Subcutaneous adipose tissue (tissue), 4 donors: Measurements from ENCODE around the gene ASIC3. TPM values are rescaled to one million over a fixed set of nuclear protein-coding genes. Genes with fewer than 3 reads are reported as not detected.

Experiments used
- CTCF ChIP-seq: fragments of 450-650 bp; IDR thresholded peaks from one replicate; pipeline ENCODE4 v1.5.1; 2016; ENCODE audit warnings: low read depth, mild to moderate bottlenecking, control low read depth, antibody characterized with exemption, moderate library complexity
- total RNA-seq, 4 donors: library from RNA; depleted of rRNA; stranded (reverse); fragments of >200 nt; gene quantifications; one replicate each; pipeline ENCODE4 v1.1.0, GENCODE V29; 2016

The ASIC3 gene
- 1 to 10 TPM in 1 of 4 donors, under 1 TPM in 2, not detected in 1; 0.34 to 1.1 (median 0.44) TPM for total RNA-seq

GRCh38 chr7:151047976-151048815 lies at the start of gene ASIC3:
ASIC3 (plus strand) TSS chr7:151048531; CDS start chr7:151048886, 355 bp downstream.
- TF ChIP-seq CTCF, result no peak

GRCh38 chr7:150999001-150999400 lies 49.3 kb upstream of the ASIC3 start:
- no peak for TF ChIP-seq CTCF

- no peak for TF ChIP-seq CTCF
Measured at GRCh38 chr7:150999497-151000230, 48.7 kb upstream of the ASIC3 start.

GRCh38 chr7:151000897-151001495 lies 47.3 kb upstream of the ASIC3 start:
- TF ChIP-seq CTCF, result no peak

- TF ChIP-seq CTCF, result no peak
Measured at GRCh38 chr7:151001546-151001945, 46.8 kb upstream of the ASIC3 start.

- no peak for TF ChIP-seq CTCF
Measured at GRCh38 chr7:151003572-151003971, 44.8 kb upstream of the ASIC3 start.

GRCh38 chr7:151005566-151005965 lies 42.8 kb upstream of the ASIC3 start:
- no peak for TF ChIP-seq CTCF
